Liver (tissue), 10 donors: Measurements from ENCODE around the gene ZBTB2. TPM values are rescaled to one million over a fixed set of nuclear protein-coding genes. Genes with fewer than 3 reads are reported as not detected.
"Not testable (repeated sequence)": the region's sequence is repeated elsewhere in the genome, so short reads cannot be mapped to it uniquely, and the experiment has no call there.

Experiments
- DNase-seq: peaks from one replicate; pipeline ENCODE4 v3.0.0-alpha.2; 2017; ENCODE audit warnings: low spot score
- H3K27ac ChIP-seq, 2 donors: one replicate each; pipeline ENCODE4 v1.7.0; 2013; ENCODE audit warnings: inconsistent platforms in 2 of 2, low read length in 2 of 2, control low read depth in 1 of 2, low read depth in 1 of 2, mild to moderate bottlenecking in 1 of 2
- H3K27me3 ChIP-seq, 4 donors: one replicate each; pipeline versions ENCODE4 v1.6.1 to v1.7.0; 2013; ENCODE audit warnings: low read length in 3 of 4, inconsistent platforms in 1 of 4, mild to moderate bottlenecking in 1 of 4, moderate library complexity in 1 of 4; ENCODE audit not compliant: control insufficient read depth in 4 of 4, insufficient read depth in 4 of 4
- H3K36me3 ChIP-seq, 4 donors: one replicate each; pipeline versions ENCODE4 v1.6.1 to v1.7.0; 2013; ENCODE audit warnings: low read length in 3 of 4, mild to moderate bottlenecking in 3 of 4, low read depth in 1 of 4, moderate library complexity in 1 of 4; ENCODE audit not compliant: control insufficient read depth in 4 of 4, insufficient read depth in 3 of 4
- H3K4me1 ChIP-seq, 4 donors: one replicate each; pipeline versions ENCODE4 v1.6.1 to v1.7.0; 2013; ENCODE audit warnings: low read length in 3 of 4, mild to moderate bottlenecking in 3 of 4, moderate library complexity in 1 of 4; ENCODE audit not compliant: control insufficient read depth in 4 of 4, insufficient read depth in 4 of 4
- H3K4me3 ChIP-seq, 3 donors: one replicate each; pipeline versions ENCODE4 v1.6.1 to v1.7.0; 2013; ENCODE audit warnings: low read length in 3 of 3, control low read depth in 1 of 3, low read depth in 1 of 3, mild to moderate bottlenecking in 1 of 3
- H3K9ac ChIP-seq, 2 donors: one replicate each; pipeline ENCODE4 v1.7.0; 2013; ENCODE audit warnings: low read length in 2 of 2, mild to moderate bottlenecking in 2 of 2, moderate library complexity in 2 of 2, control low read depth in 1 of 2, low read depth in 1 of 2
- H3K9me3 ChIP-seq, 4 donors: one replicate each; pipeline versions ENCODE4 v1.6.1 to v1.7.0; 2013; ENCODE audit warnings: low read length in 3 of 4; ENCODE audit not compliant: control insufficient read depth in 4 of 4
- FOXA2 ChIP-seq: IDR thresholded peaks from 2 replicates; pipeline ENCODE4 v1.6.1; 2016; ENCODE audit warnings: antibody characterized with exemption
- GABPA ChIP-seq, 2 donors: IDR thresholded peaks in 1 of 2; conservative IDR thresholded peaks in 1 of 2; 2 replicates each; pipeline ENCODE4 v1.6.1; 2016; ENCODE audit warnings: antibody characterized with exemption in 2 of 2, mild to moderate bottlenecking in 1 of 2, moderate library complexity in 1 of 2
- WGBS: extraction: QIAGEN DNeasy Blood & Tissue Kit; methylation state at CpG from one replicate; pipeline ENCODE4 v1.1.7; 2013; 5-methylcytosine and 5-hydroxymethylcytosine counted together
- polyA plus RNA-seq, 2 donors: library from polyadenylated mRNA; stranded (reverse) in 1 of 2; unstranded in 1 of 2; fragments of 200-250 nt in 1 of 2; fragments of >200 nt in 1 of 2; fragmentation: Nextera tagmentation in 1 of 2; extraction: Ambion mirVana in 1 of 2; gene quantifications; one replicate each; pipeline versions ENCODE4 v1.2.1 to v1.2.3, GENCODE V29; 2013 to 2015
- small RNA-seq: library from RNA; depleted of rRNA; stranded (forward); fragments of <200 nt; gene quantifications from one replicate; pipeline ENCODE3, GENCODE V24; 2014
- total RNA-seq, 2 donors: library from RNA; depleted of rRNA; stranded (reverse); fragments of >200 nt; gene quantifications; one replicate each; pipeline ENCODE4 v1.2.3, GENCODE V29; 2014
- donor health status: healthy.
- donor health status: healthy.
- donor health status: healthy.
- donor health status: healthy.
- donor health status: healthy.

ZBTB2 gene
- total and polyA plus RNA-seq, 4 donors: 2.5 to 4.2 (median 3.0) TPM

DNA sequence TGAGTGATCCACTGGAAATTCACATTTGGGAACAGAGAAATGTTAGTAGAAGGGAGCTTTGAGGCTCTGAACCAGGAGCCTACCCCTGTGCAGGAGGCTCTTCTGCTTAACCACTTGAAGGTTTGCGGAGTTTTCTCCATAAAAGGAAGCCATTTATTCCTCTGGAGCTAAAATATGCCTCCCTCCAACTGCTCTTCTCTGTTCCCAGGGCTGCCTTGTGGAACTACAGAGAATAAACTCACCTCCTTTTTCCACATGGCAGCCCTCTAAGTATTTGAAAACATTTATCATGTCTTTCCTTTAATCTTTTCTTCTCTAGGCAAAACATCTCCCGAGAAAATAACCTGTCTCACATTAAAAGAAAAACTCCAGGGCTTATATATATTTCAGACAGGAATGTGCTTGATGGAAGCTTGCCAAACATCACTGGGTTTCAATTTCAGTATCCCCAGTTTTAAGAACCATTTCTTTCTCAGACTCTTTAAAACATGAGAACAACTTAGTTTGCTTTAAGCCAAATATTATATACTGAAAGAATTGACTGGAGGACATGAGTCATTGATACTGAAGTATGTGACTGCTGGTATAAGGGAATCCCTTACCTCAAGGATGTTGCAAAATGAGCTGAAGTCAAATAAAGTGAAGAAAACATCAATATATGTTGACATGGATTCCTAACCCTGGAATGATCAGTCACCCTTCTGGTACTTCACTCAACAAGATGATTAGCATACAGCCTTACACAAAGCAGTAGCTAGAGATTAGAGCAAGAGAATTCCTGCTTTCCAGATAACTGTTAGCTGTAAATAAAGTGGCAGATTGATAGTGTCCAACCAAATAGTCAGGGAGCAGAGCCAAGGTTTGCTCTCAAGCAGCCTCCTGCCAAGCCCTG, 74.0 kb downstream of the ZBTB2 start:
- Histone ChIP-seq H3K27ac (no peak overlapping the region), H3K4me3 (no peak overlapping the region), H3K9me3 (no peaks in the 10 kb centered on the region), H3K27me3 (no peaks in the 10 kb centered on the region), H3K4me1 (no peaks in the 10 kb centered on the region), H3K9ac (no peak overlapping the region), H3K36me3 (no peaks in the 10 kb centered on the region)
- 87% methylated on average over 2 of the region's 2 CpGs for WGBS
- TF ChIP-seq GABPA (IDR thresholded peaks at IDR 0.05 in 1 of 2, conservative IDR thresholded peaks at IDR 0.05 in 1 of 2) (no peak), FOXA2 (no peak)
- no peak for DNase-seq

DNA sequence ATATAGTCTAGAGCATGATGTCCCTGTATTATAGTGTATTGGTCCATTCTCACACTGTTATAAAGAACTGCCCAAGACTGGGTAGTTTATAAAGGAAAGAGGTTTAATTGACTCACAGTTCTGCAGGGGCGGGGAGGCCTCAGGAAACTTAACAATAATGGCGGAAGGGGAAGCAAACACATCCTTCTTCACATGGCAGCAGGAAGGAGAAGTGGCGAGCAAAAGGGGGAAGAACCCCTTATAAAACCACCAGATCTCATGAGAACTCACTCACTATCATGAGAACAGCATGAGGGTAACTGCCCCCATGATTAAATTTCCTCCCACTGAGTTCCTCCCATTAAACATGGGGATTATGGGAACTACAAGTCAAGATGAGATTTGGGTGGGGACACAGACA, 75.7 kb downstream of the ZBTB2 start:
- H3K27ac ChIP-seq: not testable (repeated sequence)

More for the DNA sequence above, 75.7 kb downstream of the ZBTB2 start:
- H3K9ac ChIP-seq, H3K27me3 ChIP-seq, H3K4me1 ChIP-seq, H3K9me3 ChIP-seq, H3K4me3 ChIP-seq, H3K36me3 ChIP-seq, DNase-seq: not testable (repeated sequence)
- 89% methylated on average over 3 of the region's 3 CpGs for WGBS

Small RNA genes within 50 kb of the gene (small RNA-seq; reads per million reads assigned to genes)
- gene RF00019: not detected

Other genes starting within 250 kb of the ZBTB2 start
- 10 to 100 TPM in 1 of 2 donors, 1 to 10 TPM in 1; 8.0 to 14.8 TPM for gene AKAP12, start 151.6 kb downstream of the ZBTB2 start, total RNA-seq
- 1 to 10 TPM; 6.7 to 9.2 TPM for gene AKAP12, start 151.6 kb downstream of the ZBTB2 start, polyA plus RNA-seq
- gene RMND1, start 60.6 kb upstream of the ZBTB2 start, total RNA-seq: 10 to 100 TPM; 21.6 to 22.6 TPM
- 10 to 100 TPM; 13.2 to 14.6 TPM for gene RMND1, start 60.6 kb upstream of the ZBTB2 start, polyA plus RNA-seq
- under 1 TPM; 0.37 to 0.59 TPM for gene CCDC170, start 102.5 kb upstream of the ZBTB2 start, total RNA-seq
- under 1 TPM; 0.38 to 0.53 TPM for gene CCDC170, start 102.5 kb upstream of the ZBTB2 start, polyA plus RNA-seq